T-helper 2 cell treated with Interferon-gamma antibody and Interleukin-4, amounts not matched to agents 5 μg/mL and 100 μg/mL, for 36 hours (primary cell): ENCODE results near the gene IMMP2L.

Experiments
- DNase-seq: peaks from one replicate; pipeline ENCODE4 v3.0.0; 2021; ENCODE audit warnings: low spot score
- H3K27ac Mint-ChIP-seq: one replicate; pipeline ENCODE4 v1.8.0; 2021; ENCODE audit warnings: mild to moderate bottlenecking, mixed read lengths
- H3K27me3 Mint-ChIP-seq: one replicate; pipeline ENCODE4 v1.8.0; 2021; ENCODE audit warnings: low read depth, mixed read lengths
- H3K36me3 Mint-ChIP-seq: one replicate; pipeline ENCODE4 v1.8.0; 2021; ENCODE audit warnings: low read depth, mixed read lengths
- H3K4me1 Mint-ChIP-seq: one replicate; pipeline ENCODE4 v1.8.0; 2021; ENCODE audit warnings: low read depth, mixed read lengths
- H3K4me3 Mint-ChIP-seq: one replicate; pipeline ENCODE4 v1.8.0; 2022; ENCODE audit warnings: mild to moderate bottlenecking, moderate library complexity, mixed read lengths
- H3K9me3 Mint-ChIP-seq: one replicate; pipeline ENCODE4 v1.8.0; 2021; ENCODE audit warnings: mixed read lengths

Gene IMMP2L

DNA sequence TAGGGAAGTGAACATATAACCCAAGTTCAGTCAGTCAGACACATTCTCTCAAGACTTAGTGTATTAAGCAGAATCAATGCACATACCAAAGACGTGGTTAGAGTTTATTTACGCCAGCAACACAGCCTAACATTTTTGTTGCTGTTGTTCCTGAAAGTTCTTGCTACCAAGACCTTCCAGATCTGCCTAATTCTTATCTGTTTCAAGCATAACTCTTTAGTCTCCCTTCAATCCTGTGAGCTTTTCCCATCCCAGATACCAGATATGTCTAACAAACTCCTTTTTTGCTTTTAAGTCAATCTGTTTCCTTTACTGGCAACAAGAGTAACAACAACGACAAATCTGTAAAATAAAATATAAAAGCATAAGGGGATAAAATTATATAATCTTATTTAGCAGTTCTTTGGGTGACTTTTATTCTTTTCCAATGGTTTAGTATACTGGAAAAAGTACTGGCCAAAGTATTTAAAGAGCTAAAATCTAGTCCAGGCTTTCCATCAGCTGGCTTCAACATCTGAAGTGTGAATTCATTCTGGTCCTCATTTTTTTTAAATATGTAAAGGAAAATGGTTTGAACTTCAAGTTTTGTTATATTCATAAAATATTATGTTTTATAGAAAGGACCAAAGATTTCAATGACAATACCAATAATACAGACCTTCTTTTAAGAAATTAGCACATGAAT is 193.8 kb downstream of the IMMP2L start:
- H3K4me1 Mint-ChIP-seq: no peaks in the 10 kb centered on the region
- H3K36me3 Mint-ChIP-seq: no peaks in the 10 kb centered on the region
- no peak for DNase-seq
- no peak overlapping the region for H3K27ac Mint-ChIP-seq
- no peaks in the 10 kb centered on the region for H3K9me3 Mint-ChIP-seq
- H3K27me3 Mint-ChIP-seq: no peaks in the 10 kb centered on the region
- no peak overlapping the region for H3K4me3 Mint-ChIP-seq

GRCh38 chr7:111364413-111364812 is 197.9 kb downstream of the IMMP2L start:
- Mint-ChIP-seq H3K4me3 (no peak overlapping the region), H3K27ac (no peak overlapping the region), H3K4me1 (no peaks in the 10 kb centered on the region), H3K9me3 (no peaks in the 10 kb centered on the region), H3K36me3 (no peaks in the 10 kb centered on the region), H3K27me3 (no peaks in the 10 kb centered on the region)
- DNase-seq: no peak

GRCh38 chr7:111363099-111363498 is 199.2 kb downstream of the IMMP2L start:
- no peaks in the 10 kb centered on the region for H3K36me3 Mint-ChIP-seq
- H3K4me1 Mint-ChIP-seq: no peaks in the 10 kb centered on the region
- H3K9me3 Mint-ChIP-seq: no peaks in the 10 kb centered on the region

DNA sequence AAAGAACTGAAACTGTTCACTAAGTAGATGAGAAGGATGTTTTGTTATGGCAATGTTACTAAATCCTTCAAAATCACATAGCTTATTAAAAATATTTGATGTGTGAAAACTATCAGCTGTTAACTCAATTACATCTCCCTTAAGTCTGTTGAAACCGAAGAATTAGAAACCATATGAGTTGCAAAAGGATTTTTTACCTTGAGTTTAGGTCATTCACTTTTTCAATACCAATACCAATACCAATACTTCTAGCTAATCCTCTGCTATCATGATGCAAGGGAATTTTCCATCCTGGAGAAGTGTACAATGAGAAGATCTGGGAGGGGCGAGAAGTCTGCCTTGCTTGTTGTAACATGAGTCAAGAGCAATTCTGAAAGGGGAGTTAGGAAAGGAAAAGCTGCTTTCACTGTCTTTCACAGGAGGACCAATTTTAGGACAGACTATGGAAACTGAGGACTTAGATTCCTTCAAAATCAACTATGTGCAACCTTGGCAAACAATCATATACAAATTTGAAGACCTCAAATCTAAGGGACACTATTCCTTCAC is 199.7 kb downstream of the IMMP2L start:
- Mint-ChIP-seq H3K4me1 (no peaks in the 10 kb centered on the region), H3K27me3 (no peaks in the 10 kb centered on the region), H3K4me3 (no peak overlapping the region), H3K36me3 (no peaks in the 10 kb centered on the region), H3K9me3 (no peaks in the 10 kb centered on the region), H3K27ac (no peak overlapping the region)
- no peak for DNase-seq

More at GRCh38 chr7:111363099-111363498, 199.2 kb downstream of the IMMP2L start:
- no peak overlapping the region for H3K4me3 Mint-ChIP-seq
- H3K27me3 Mint-ChIP-seq: no peaks in the 10 kb centered on the region
- H3K27ac Mint-ChIP-seq: no peak overlapping the region
- DNase-seq: no peak

GRCh38 chr7:111358915-111359314 is 203.4 kb downstream of the IMMP2L start:
- Mint-ChIP-seq H3K4me3 (no peak overlapping the region), H3K36me3 (no peaks in the 10 kb centered on the region), H3K4me1 (no peaks in the 10 kb centered on the region), H3K9me3 (no peaks in the 10 kb centered on the region), H3K27me3 (no peaks in the 10 kb centered on the region), H3K27ac (no peak overlapping the region)
- no peak for DNase-seq

DNA sequence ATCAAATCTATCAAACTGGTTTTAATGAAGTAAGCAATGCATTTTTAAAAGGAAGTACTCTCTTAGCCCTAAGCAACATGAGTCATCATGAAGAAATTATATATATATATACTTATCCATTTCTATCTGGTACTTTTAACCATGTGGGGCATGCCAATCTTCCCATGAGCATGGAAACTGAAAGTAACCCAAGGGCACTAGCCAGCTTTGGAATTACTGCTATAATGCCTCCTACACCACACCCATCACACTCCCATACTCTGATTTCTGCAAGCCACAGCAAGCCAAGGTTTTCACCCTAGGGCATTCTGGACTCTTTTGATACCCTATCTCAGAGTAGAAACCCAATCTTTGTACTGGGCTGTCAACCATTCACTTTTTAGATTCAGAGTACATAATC is 204.6 kb downstream of the IMMP2L start:
- no peaks in the 10 kb centered on the region for H3K36me3 Mint-ChIP-seq
- H3K9me3 Mint-ChIP-seq: no peaks in the 10 kb centered on the region
- no peaks in the 10 kb centered on the region for H3K27me3 Mint-ChIP-seq
- DNase-seq: no peak
- no peak overlapping the region for H3K4me3 Mint-ChIP-seq
- H3K4me1 Mint-ChIP-seq: no peaks in the 10 kb centered on the region
- no peak overlapping the region for H3K27ac Mint-ChIP-seq

DNA sequence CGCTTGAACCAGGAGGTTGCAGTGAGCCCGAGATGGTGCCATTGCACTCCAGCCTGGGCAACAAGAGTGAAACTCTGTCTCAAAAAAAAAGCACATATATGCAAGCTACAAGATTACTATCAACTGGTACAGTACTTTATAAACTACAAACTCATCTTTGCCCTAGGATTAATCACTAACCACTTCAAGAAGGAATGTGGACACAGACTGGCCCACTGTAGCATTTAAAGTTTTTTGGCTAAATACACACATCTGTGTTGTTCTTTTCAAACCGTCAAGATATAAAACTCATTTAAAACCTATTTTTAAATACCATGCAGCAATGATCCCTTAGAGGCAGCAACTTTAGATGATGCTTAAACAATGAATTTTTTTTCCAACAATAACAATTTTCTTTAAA is 205.4 kb downstream of the IMMP2L start:
- Mint-ChIP-seq H3K4me1 (peaks cover 2% of the 10 kb centered on the region), H3K27me3 (no peaks in the 10 kb centered on the region), H3K36me3 (no peaks in the 10 kb centered on the region), H3K4me3 (no peak overlapping the region), H3K27ac (no peak overlapping the region), H3K9me3 (no peaks in the 10 kb centered on the region)
- no peak for DNase-seq

GRCh38 chr7:111352319-111352718 is 210.0 kb downstream of the IMMP2L start:
- no peaks in the 10 kb centered on the region for H3K27me3 Mint-ChIP-seq
- no peak overlapping the region for H3K4me3 Mint-ChIP-seq
- peaks cover 3% of the 10 kb centered on the region for H3K4me1 Mint-ChIP-seq
- no peaks in the 10 kb centered on the region for H3K36me3 Mint-ChIP-seq
- no peak for DNase-seq
- no peaks in the 10 kb centered on the region for H3K9me3 Mint-ChIP-seq
- H3K27ac Mint-ChIP-seq: no peak overlapping the region

- Mint-ChIP-seq H3K27ac (no peak overlapping the region), H3K4me3 (no peak overlapping the region), H3K27me3 (no peaks in the 10 kb centered on the region), H3K36me3 (peaks cover 1% of the 10 kb centered on the region), H3K9me3 (peaks cover 21% of the 10 kb centered on the region), H3K4me1 (no peaks in the 10 kb centered on the region)
- DNase-seq: no peak
These were observed 216.1 kb downstream of the IMMP2L start for GRCh38 chr7:111346219-111346618.

GRCh38 chr7:111343017-111343416 is 219.3 kb downstream of the IMMP2L start:
- peaks cover 21% of the 10 kb centered on the region for H3K9me3 Mint-ChIP-seq

GRCh38 chr7:111339006-111339405 is 223.3 kb downstream of the IMMP2L start:
- H3K27me3 Mint-ChIP-seq: no peaks in the 10 kb centered on the region
- no peak overlapping the region for H3K27ac Mint-ChIP-seq
- H3K9me3 Mint-ChIP-seq: peaks cover 12% of the 10 kb centered on the region
- H3K36me3 Mint-ChIP-seq: peaks cover 1% of the 10 kb centered on the region
- H3K4me3 Mint-ChIP-seq: no peak overlapping the region
- no peaks in the 10 kb centered on the region for H3K4me1 Mint-ChIP-seq
- DNase-seq: no peak

More at GRCh38 chr7:111343017-111343416, 219.3 kb downstream of the IMMP2L start:
- no peaks in the 10 kb centered on the region for H3K4me1 Mint-ChIP-seq
- H3K27ac Mint-ChIP-seq: no peak overlapping the region
- no peaks in the 10 kb centered on the region for H3K27me3 Mint-ChIP-seq
- H3K4me3 Mint-ChIP-seq: no peak overlapping the region
- DNase-seq: no peak
- H3K36me3 Mint-ChIP-seq: peaks cover 1% of the 10 kb centered on the region

DNA sequence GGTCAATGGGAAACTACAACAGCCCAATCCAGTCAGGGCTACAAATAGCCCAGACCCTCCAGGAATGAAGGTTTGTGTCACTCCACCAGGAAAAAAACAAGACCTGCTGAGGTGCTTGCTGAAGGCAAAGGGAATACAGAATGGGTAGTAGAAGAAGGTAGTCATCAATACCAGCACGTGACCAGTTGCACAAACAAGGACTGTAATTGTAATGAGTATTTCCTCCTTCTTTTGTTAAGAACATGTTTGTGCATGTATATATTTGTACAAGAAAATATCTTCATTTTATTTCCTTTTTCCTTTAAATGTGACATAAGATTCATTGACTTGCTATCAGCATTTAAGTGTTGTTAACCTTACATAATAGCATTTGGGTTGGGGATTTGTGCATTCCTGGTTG is 229.3 kb downstream of the IMMP2L start:
- Mint-ChIP-seq H3K4me1 (peaks cover 1% of the 10 kb centered on the region), H3K27me3 (no peaks in the 10 kb centered on the region), H3K27ac (no peak overlapping the region)

GRCh38 chr7:111330235-111330523 is 232.1 kb downstream of the IMMP2L start:
- H3K4me1 Mint-ChIP-seq: peaks cover 1% of the 10 kb centered on the region
- H3K27me3 Mint-ChIP-seq: no peaks in the 10 kb centered on the region
- H3K9me3 Mint-ChIP-seq: peaks cover 3% of the 10 kb centered on the region
- no peak overlapping the region for H3K4me3 Mint-ChIP-seq
- DNase-seq: no peak
- H3K27ac Mint-ChIP-seq: no peak overlapping the region
- H3K36me3 Mint-ChIP-seq: no peaks in the 10 kb centered on the region

More for the DNA sequence above, 229.3 kb downstream of the IMMP2L start:
- Mint-ChIP-seq H3K36me3 (no peaks in the 10 kb centered on the region), H3K9me3 (peaks cover 3% of the 10 kb centered on the region), H3K4me3 (no peak overlapping the region)
- no peak for DNase-seq

DNA sequence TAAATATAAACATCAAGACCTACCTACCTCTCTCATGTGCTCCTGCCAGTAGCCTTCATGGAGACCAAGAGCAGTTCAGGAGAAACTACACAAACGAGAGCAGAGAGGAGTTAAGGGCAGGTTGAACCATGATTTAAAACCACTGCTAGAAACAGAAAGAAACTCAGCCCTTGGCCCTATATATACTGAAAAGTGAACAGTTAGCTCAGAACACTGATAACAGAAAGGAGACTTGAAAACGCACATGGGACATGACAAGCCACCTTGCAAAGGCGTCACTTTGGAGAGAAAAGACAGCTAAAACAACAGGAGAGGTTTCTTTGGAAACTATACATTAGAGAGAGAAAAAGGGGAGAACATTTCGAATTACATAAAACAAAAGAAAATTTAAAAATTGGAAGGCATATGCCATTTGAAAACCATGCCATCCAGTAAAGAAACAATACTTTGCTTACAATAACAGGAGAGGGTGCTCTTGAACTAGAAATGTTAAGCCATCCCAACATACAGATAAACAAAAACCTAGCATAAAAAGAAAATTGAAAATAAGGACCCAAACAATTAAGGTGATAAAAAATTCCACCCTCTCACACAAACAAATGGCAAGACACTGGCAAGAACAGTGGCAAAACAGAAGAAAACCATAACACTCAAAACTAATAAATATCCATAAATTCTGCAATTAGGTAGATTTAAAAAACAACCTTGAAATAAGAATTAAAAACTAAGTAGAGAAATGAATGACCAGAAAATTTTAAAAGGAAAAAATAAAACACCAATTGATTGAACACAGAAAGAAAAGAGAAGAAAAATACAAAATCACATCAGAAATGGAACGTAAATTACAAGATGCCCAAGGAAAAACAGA is 232.7 kb downstream of the IMMP2L start:
- Mint-ChIP-seq H3K36me3 (no peaks in the 10 kb centered on the region), H3K4me3 (no peak overlapping the region), H3K27ac (no peak overlapping the region), H3K4me1 (peaks cover 1% of the 10 kb centered on the region), H3K9me3 (peaks cover 3% of the 10 kb centered on the region), H3K27me3 (no peaks in the 10 kb centered on the region)
- DNase-seq: no peak
